ENCODE results near the gene THADA. TPM values are rescaled to one million over a fixed set of nuclear protein-coding genes. Genes with fewer than 3 reads are reported as not detected.

The THADA gene
- polyA plus RNA-seq, 1 experiment = 21.6 TPM

- CTCF ChIA-PET = interaction anchor here (1.0 to 6.7 kb wide), 10 partner anchors 52 to 366 kb away, joined by 3 to 56 read pairs (median 7); no protein-coding TSS in a partner anchor
These were observed 372.3 kb downstream of the THADA start for GRCh38 chr2:43223521-43224001.

GRCh38 chr2:43222475-43223309, 373.1 kb downstream of the THADA start:
- ChIA-PET POLR2A (interaction anchor here (1.0 to 1.3 kb wide), 5 partner anchors 65 to 365 kb away, joined by 3 to 14 read pairs (median 3); no protein-coding TSS in a partner anchor), CTCF (interaction anchor here (0.5 to 6.7 kb wide), 16 partner anchors 44 to 1052 kb away, joined by 3 to 56 read pairs (median 4); no protein-coding TSS in a partner anchor)
- Histone ChIP-seq H3K4me3 (ENCODE audit: low read depth, low read length) (peak overlapping the region; percentile 95), H3K27me3 (ENCODE audit: control insufficient read depth, insufficient read depth, low read length) (no peaks in the 10 kb centered on the region), H3K36me3 (ENCODE audit: control insufficient read depth, insufficient read depth, low read length) (peaks cover 17% of the 10 kb centered on the region)
- no peak for TF ChIP-seq CTCF (IDR thresholded peaks at IDR 0.05; ENCODE audit: insufficient read depth, low read depth, low read length)
- DNase-seq (ENCODE audit: low read depth) = no peak

More at GRCh38 chr2:43223521-43224001, 372.3 kb downstream of the THADA start:
- no peak for DNase-seq (ENCODE audit: low read depth)
- Histone ChIP-seq H3K4me3 (ENCODE audit: low read depth, low read length) (peak overlapping the region; percentile 95), H3K36me3 (ENCODE audit: control insufficient read depth, insufficient read depth, low read length) (peaks cover 17% of the 10 kb centered on the region), H3K27me3 (ENCODE audit: control insufficient read depth, insufficient read depth, low read length) (no peaks in the 10 kb centered on the region)
- TF ChIP-seq CTCF (IDR thresholded peaks at IDR 0.05; ENCODE audit: insufficient read depth, low read depth, low read length) = no peak
- POLR2A ChIA-PET = interaction anchor here (0.6 to 1.0 kb wide), 5 partner anchors 66 to 277 kb away, joined by 3 to 14 read pairs (median 10); no protein-coding TSS in a partner anchor

- Histone ChIP-seq H3K27me3 (ENCODE audit: control insufficient read depth, insufficient read depth, low read length) (no peaks in the 10 kb centered on the region), H3K4me3 (ENCODE audit: low read depth, low read length) (peak overlapping the region; percentile 95), H3K36me3 (ENCODE audit: control insufficient read depth, insufficient read depth, low read length) (peaks cover 17% of the 10 kb centered on the region)
- POLR2A ChIA-PET = interaction anchor here (0.5 to 1.3 kb wide), 5 partner anchors 111 to 365 kb away, joined by 3 to 9 read pairs (median 3); no protein-coding TSS in a partner anchor
- no peak for TF ChIP-seq CTCF (IDR thresholded peaks at IDR 0.05; ENCODE audit: insufficient read depth, low read depth, low read length)
- peak; percentile 77 for DNase-seq (ENCODE audit: low read depth)
- CTCF ChIA-PET = interaction anchor here (0.5 to 6.7 kb wide), 17 partner anchors 43 to 1053 kb away, joined by 3 to 56 read pairs (median 4); no protein-coding TSS in a partner anchor
These were observed 373.9 kb downstream of the THADA start for GRCh38 chr2:43221763-43222474.

GRCh38 chr2:43221124-43221762, 374.6 kb downstream of the THADA start:
- POLR2A ChIA-PET = interaction anchor here (0.6 to 1.0 kb wide), 3 partner anchors 41 to 364 kb away, joined by 3 read pairs; no protein-coding TSS in a partner anchor
- peak; percentile 50 for DNase-seq (ENCODE audit: low read depth)
- H3K36me3 ChIP-seq (ENCODE audit: control insufficient read depth, insufficient read depth, low read length) = peaks cover 17% of the 10 kb centered on the region
- peak overlapping the region; percentile 95 for H3K4me3 ChIP-seq (ENCODE audit: low read depth, low read length)
- no peaks in the 10 kb centered on the region for H3K27me3 ChIP-seq (ENCODE audit: control insufficient read depth, insufficient read depth, low read length)
- CTCF ChIA-PET = interaction anchor here (0.7 to 6.7 kb wide), 12 partner anchors 42 to 321 kb away, joined by 3 to 56 read pairs (median 4); no protein-coding TSS in a partner anchor
- TF ChIP-seq CTCF (IDR thresholded peaks at IDR 0.05; ENCODE audit: insufficient read depth, low read depth, low read length) = no peak

Data from BJ (cell line).